DMS53 treated with DMSO at 0.1 percent for 48 hours (cell line): ENCODE results near the gene C13orf46.

Source experiments
- DNase-seq: peaks from one replicate; lab custom pipeline; 2025; ENCODE audit not compliant: unreplicated experiment; lab: John Stamatoyannopoulos, UW

The C13orf46 gene

GRCh38 chr13:113939944-113940297 lies 34.0 kb downstream of the C13orf46 start:
- no peak for DNase-seq

- DNase-seq, result no peak
These were observed 34.5 kb downstream of the C13orf46 start for GRCh38 chr13:113939129-113939943.

GRCh38 chr13:113938716-113939115 lies 35.2 kb downstream of the C13orf46 start:
- DNase-seq, result no peak

DNA sequence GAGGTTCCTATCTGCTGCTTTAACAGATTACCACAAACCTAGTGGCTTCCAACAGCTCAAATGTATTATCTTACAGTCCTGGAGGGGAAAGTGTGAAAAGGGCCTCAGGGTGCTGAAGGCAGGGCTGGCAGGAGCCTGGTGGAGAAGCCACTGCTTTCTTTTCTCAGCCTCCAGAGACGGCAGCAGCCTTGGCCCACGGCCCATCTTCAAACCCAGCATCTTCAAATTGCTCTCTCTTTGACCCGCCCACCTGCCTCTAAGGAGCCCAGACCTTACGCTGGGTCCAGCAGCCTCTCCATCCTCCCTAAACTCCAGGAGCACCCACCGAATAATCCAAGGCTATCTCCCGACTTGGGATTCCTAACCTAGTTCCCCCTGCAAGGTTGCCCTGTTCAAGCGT lies 35.6 kb downstream of the C13orf46 start:
- DNase-seq, result no peak

- no peak for DNase-seq
These were observed 36.2 kb downstream of the C13orf46 start for GRCh38 chr13:113937527-113938180.

DNA sequence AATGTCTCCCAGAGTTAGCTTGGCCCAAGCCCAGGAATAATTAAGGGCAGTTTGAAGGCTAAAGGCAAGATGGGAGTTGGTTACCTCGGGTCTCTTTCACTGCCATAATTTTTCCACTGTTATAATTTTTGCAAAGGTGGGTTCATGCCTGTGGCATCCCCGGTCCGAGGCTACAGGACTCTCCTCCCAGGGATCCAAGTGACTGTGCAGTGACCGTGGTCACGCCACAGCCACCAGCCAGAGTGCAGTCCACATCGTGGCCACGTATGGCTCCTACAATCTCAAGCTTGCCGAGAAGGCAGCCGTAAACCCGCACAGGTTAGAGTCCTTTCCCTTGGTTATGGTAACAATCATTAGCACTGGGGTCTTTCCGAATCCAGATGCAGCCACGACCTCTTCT lies 36.8 kb downstream of the C13orf46 start:
- no peak for DNase-seq

DNA sequence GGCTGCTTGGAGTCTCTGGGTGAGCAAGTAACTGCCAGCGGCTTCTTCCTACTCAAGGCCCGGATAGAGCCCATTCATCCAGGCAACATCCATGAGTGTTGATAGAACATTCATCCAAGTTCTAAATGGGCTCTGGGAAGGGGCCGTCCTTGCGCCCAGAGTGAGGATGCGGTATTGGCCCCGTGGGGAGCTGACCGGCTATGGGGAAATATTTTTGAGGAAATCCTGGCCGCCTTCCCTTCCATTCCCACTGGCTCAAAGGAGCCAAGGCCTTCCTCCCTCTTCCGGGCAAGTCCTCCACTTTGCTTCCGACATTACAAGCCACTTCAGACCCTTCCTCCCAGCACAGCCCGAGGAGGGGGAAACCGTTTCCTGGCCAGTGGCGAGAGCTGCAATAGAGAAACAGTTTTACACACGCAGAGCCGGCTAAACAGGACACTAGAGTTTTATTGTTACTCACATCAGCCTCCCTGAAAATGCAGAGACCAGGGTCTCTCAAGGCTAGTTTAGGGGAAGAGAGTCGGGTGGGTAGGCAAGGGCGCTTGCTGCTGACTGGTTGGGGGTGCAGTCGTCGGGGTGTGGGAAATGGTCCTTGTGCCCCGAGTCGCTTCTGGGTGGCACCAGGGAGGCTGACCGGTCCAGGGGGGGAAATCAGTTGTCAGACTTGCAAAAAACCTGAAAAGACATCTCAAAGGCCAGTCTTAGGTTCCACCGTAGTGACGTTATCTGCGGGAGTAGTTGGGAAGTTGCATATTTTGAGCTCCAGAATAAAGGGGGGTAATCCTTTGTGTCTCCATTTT lies 37.5 kb downstream of the C13orf46 start:
- DNase-seq, result no peak

DNA sequence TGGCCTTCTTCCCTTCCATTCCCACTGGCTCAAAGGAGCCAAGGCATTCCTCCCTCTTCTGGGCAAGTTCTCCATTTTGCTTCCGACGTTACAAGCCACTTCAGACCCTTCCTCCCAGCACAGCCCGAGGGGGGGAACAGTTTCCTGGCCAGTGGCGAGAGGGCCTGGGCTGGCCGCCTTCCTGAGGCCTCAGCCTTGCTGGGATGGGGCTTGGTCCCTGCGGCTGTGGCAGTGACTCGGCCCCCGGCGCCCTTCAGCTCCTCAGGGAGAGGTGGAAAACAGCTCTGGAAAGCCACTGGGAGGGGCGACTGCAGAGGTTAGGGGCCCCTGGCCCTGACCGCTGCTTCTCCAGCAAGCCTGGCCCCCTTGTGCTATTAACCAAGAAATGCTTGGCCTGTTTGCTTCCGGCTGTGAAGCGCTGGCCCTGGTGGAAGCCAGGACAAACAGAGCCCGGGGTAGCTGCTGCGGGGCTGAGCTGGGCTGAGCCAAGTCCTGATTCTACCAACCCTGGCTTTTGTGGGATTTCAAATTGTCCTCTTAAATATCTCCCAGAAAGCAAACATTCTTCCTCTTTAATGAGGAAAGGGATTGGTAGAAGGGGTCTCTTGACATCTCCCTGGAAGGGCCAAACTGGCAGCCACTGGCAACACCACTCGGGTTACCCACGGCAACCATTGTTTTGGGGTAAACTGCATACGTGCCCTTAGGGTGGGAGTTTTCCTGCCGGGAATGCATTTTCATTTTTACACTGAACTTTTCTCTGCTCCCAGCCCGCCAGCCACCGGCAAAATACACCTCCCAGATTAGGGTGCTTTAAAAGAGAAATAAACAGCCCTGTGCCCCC lies 38.7 kb downstream of the C13orf46 start:
- DNase-seq, result no peak

- no peak for DNase-seq
These were observed 39.3 kb downstream of the C13orf46 start for GRCh38 chr13:113934576-113934975.

GRCh38 chr13:113933901-113934300 lies 40.0 kb downstream of the C13orf46 start:
- DNase-seq, result no peak

DNA sequence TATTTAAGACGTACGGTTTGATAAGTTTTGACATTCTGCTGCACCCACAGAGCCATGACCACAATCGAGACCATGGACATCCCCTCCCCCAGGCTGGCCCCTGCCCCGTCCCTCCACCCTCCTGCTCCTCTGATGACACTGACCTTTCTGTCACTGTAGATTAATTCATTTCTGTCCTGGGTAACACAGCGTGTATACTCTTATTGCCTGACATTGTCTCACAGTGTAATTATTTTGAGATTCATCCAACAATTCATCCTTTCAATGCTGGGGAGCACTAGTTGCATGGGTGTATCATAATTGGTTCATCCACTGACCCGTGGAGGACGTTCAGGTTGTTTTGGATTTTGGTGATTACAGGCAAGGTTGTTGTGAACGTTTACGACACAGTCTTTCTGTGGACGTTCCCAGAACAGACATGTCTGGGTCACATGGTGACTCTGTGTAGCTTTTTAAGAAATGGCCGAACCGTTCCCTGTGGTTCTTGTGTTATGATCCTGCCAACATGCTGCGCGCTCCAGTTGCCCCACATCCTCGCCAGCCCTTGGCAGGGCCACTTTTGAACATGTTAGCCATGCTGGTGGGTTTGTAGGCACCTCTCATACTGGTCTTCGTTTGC lies 41.9 kb downstream of the C13orf46 start:
- DNase-seq, result no peak

DNA sequence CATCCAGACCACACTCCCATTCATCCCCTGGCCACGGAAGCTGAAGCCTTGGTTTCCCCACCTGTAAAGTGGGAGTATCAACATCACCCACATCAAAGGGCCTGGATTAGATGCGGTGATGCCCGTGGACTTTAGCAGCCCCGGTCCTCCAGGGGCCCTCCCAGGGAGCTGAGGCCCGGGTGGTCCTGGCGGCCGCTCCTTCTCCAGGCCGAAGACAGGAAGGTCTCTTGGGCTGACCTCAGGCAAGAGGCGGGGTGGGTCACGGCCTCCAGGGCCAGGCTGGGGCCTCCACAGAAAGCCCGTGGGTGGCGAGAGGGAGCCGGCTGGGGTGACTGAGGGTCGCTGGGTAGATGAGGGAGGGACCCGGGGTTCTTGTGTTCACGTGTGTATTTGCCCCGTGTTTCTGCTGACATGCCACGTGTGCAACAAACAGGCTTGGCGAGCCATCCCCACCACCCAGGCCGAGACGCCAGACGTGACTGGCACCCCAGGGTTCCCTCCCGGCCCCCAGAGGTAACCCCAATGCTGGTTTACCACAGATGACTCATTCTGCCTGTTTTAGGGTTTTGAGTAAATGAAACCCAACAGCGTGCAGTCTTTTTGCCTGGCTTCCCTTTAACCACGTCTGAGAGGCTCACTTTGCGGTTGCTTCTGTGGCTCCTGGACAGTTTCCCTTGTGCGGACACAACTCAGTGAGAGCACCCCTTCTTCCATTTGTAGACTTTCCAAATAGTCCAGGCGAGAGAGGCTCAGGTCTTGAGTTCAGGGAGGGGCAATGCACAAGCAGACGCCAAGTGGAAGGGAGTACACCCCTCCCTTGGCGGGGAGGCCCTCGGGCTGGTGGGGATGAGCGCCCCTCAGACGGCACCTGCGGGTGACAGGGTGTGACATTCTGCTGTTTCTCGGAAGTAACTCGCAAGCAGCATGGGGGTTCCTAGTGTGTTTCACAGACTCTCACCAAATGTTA lies 42.9 kb downstream of the C13orf46 start:
- DNase-seq, result no peak

DNA sequence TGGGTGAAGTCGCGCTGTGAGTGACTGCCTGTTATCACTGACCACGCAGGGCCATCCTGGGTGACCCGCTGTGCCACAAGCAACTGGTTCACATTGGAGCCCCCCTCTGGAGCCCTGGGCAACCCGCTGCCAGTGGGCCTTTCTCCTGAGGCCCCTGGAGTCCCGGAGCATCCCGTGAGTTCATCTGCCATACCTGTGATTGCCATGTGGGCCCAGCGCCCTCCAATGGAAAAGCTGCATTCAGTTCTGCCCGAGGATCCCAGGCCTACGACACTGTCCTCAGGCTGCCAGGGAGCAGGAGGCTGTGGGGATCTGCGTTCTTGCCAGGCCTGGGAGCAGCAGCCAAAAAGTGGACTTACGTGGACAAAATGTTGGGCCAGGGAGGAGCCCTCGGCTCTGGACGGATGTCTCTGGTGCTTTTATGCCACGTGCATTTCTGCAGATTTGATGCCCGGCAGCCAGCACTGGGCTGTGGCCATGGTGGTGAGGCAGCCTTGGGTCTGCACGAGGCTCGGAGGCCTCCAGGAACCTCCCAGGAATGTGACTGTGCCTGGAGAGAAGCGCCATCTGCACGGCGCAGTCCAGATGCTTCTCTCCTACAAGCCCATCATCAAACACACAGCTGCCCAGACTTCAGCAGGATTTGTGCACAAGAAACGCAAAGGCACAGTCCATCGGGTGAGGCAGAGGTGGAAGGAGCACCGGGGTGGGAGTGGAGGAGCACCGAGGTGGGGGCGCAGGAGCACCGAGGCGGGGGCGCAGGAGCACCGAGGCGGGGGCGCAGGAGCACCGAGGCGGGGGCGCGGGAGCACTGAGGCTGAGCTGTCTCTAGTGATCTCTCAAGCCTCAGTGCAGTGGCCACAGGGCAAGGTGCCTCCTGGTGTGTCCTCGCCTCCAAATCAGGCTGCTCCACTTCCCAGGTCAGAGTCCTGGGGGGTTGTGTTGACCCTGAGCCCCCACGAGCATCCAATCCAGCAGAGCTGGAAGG lies 44.0 kb downstream of the C13orf46 start:
- DNase-seq, result no peak

DNA sequence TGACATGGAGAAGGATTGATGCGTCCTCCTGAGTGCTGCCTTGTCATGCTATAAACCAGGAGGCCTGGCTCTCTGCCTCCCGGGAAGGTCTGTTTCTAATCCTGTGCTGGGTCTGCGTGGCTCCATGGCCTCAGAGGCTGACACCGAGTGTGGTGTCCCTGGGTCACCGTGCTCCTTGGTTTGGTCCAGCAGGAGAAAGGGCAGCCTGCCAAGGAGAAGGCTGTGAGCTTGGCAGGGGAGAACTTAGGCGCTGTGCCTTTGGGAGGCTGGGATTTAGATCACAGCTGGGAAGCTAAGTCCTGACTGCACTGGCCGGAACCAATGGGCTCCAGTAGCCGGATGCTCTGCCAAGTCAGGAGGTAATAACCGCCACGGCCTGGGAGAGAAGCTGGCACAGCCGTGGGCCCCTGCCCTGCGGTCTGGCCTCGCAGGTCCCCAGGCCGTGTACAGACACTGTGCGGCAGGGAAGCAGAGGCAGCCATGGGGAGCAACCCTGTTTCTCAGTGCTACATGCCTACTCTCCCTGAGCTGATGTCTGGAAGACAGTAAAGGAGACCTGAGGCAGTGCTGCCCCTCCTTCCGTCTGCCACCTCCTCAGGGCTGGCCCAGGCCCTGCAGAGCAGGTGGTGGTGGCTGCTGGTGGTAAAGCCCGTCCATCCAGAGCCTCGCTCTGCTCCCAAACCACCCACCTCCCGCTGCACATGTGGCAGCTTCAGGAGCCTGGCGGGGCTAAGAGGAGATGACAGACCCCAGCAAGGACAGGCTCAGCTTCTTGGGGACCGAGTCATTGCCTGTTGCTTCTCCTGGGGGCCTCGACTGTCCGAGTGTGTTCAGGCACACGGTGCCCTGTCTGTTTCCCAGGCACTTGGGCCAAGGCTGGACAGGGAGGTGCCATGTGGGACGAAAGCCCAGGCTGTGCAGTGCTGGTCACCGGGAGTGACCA lies 44.9 kb downstream of the C13orf46 start:
- DNase-seq, result no peak

- DNase-seq, result no peak
These were observed 46.0 kb downstream of the C13orf46 start for GRCh38 chr13:113927661-113928581.
